Stimulated activated CD4-positive, alpha-beta T cell treated with anti-CD3 and anti-CD28 coated beads, Interleukin-4, amount 100 ng/mL, for 48 hours (primary cell): ENCODE data around the gene NOX5.
"Not testable (repeated sequence)": the region's sequence is repeated elsewhere in the genome, so short reads cannot be mapped to it uniquely, and the experiment has no call there.

Experiments
- DNase-seq, 2 donors: peaks; one replicate each; pipeline ENCODE4 v3.0.0-alpha.2; 2020; ENCODE audit warnings: low read depth in 2 of 2

Gene NOX5

GRCh38 chr15:69058830-69059556 is 44.5 kb downstream of the NOX5 start:
- DNase-seq, result peak; percentile 48 to 56

GRCh38 chr15:69059557-69059943 is 45.1 kb downstream of the NOX5 start:
- DNase-seq, result no peak

GRCh38 chr15:69060041-69060481 is 45.6 kb downstream of the NOX5 start:
- DNase-seq, result no peak

GRCh38 chr15:69060744-69061143 is 46.2 kb downstream of the NOX5 start:
- DNase-seq, result peak in 1 of 2 donors; percentile 5

GRCh38 chr15:69061414-69061842 is 46.9 kb downstream of the NOX5 start:
- DNase-seq, result no peak

- no peak for DNase-seq
These were observed 50.2 kb downstream of the NOX5 start for GRCh38 chr15:69064649-69065048.

GRCh38 chr15:69066007-69066995 is 51.8 kb downstream of the NOX5 start:
- no peak for DNase-seq

- no peak for DNase-seq
These were observed 52.8 kb downstream of the NOX5 start for GRCh38 chr15:69067296-69067695.

- no peak for DNase-seq
These were observed 53.7 kb downstream of the NOX5 start for GRCh38 chr15:69068157-69068556.

GRCh38 chr15:69069290-69069689 is 54.8 kb downstream of the NOX5 start:
- not testable (repeated sequence) for DNase-seq

- no peak for DNase-seq
These were observed 55.5 kb downstream of the NOX5 start for GRCh38 chr15:69069996-69070395.

- DNase-seq, result no peak
These were observed 55.9 kb downstream of the NOX5 start for GRCh38 chr15:69070396-69070795.

GRCh38 chr15:69071260-69071659 is 56.8 kb downstream of the NOX5 start:
- DNase-seq, result no peak

- DNase-seq, result no peak
These were observed 58.4 kb downstream of the NOX5 start for GRCh38 chr15:69072906-69073305.

GRCh38 chr15:69074001-69074842 is 59.7 kb downstream of the NOX5 start:
- DNase-seq, result no peak

GRCh38 chr15:69074843-69075224 is 60.3 kb downstream of the NOX5 start:
- DNase-seq, result no peak

GRCh38 chr15:69075440-69075839 is 60.9 kb downstream of the NOX5 start:
- no peak for DNase-seq

- no peak for DNase-seq
These were observed 62.3 kb downstream of the NOX5 start for GRCh38 chr15:69076756-69077155.

- DNase-seq, result no peak
These were observed 64.1 kb downstream of the NOX5 start for GRCh38 chr15:69078638-69079037.

- no peak for DNase-seq
These were observed 66.1 kb downstream of the NOX5 start for GRCh38 chr15:69080295-69081248.
